Stimulated activated CD4-positive, alpha-beta T cell treated with anti-CD3 and anti-CD28 coated beads, Interleukin-12 subunit alpha, Interleukin-12 subunit beta, amount 100 ng/mL, for 4 hours (primary cell): ENCODE results near the gene KLHL5.
"Not testable (repeated sequence)": the region's sequence is repeated elsewhere in the genome, so short reads cannot be mapped to it uniquely, and the experiment has no call there.

ENCODE experiments used
- DNase-seq: peaks from one replicate; pipeline ENCODE4 v3.0.0-alpha.2; 2020

The KLHL5 gene

DNA sequence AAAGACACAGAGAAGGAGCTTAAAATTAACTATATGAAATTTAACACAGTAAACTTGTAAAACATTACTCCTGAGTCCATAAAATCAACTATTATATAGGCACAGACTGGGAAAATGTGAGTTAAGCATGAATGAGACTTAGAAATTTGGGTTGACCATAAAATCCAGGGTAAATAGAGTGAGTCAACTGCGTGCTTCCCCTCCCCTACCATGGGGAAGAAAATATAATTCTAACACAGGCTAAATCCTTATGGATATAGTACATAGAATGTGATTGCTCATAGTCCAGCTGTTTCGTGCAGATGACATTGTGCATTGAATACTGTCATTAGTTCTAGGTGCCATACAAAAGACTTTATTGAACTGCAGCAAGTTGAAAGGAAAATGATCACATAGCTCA, 42.2 kb downstream of the KLHL5 start:
- DNase-seq: no peak

DNA sequence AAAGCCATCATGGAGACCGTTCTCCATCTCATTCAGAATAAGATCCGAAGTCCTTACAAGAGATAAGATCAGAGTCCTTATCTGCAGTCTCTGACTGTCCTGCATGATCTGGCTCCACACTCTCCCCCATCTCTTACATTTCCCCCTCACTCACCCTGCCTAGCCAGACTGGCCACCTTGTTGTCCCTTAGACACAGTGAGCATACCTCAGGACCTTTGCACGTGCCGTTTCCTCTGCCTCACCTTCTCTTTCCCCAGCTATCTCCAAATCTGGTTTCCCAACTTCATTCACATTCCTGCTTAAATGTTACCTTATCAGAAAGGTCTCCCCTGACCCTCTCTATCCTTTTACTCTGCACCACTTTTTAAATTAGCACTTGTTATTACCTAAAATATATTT, 44.0 kb downstream of the KLHL5 start:
- DNase-seq: no peak

DNA sequence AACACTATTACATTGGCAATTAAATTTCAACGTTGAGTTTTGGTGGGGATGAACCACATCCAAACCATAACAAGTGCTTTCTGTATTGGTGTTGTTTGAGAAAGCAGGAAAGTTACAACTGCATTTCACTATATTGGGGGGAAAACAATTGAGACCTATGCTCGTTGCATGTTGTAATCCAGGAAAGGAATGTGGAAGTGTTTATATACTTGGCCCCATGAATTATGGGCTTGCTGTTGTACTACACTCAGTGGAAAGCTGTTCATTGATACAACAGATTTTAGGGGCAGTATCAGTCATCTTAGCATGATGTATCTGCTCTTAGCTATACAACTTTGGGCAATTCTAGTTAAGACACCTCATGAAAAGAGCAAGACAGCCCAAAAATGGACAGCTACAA, 52.4 kb downstream of the KLHL5 start:
- DNase-seq: no peak

DNA sequence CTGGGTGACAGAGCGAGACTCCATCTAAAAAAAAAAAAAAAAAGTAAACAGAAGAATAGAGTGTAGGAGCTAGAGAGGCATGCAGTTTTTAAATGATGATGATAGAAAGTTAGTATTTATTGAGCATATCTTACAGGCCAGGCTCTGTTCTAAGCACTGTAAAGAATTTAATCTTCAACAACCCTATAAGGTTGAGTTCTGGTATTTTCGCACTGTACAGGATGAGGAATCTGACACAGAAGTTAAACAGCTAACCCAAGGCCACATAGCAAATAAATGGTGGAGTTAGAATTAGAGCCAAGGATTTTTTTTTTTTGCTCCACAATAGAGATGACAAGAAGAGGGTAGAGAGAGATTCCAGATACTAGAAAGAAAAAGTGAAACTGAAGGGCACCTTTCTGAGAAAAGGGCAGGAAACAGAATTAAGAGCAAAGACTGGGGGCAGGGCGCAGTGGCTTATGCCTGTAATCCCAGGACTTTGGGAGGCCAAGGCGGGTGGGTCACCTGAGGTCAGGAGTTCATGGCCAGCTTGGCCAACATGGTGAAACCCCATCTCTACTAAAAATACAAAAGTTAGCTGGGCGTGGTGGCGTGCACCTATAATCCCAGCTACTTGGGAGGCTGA, 56.1 kb downstream of the KLHL5 start:
- no peak for DNase-seq

DNA sequence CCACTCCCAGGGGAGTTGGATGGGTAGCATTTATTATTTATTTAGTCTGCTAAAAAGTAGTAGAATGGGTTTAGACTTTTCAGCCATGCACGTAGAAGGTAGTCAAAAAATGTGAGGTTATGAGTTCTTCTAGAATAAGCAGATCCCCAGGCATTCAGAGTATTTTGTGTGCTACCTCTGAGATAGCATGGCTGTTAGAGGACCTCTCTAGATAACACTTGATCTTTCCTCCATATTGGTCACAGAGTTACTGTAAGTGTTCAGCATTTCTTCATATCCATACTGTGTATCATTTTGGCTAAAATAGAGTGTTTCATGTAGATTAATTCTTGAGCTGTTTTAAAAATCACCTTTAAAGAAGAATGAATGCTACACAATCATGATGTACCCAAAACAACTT, 58.4 kb downstream of the KLHL5 start:
- DNase-seq: no peak

- no peak for DNase-seq
These were observed 63.0 kb downstream of the KLHL5 start for GRCh38 chr4:39124885-39125599.

DNA sequence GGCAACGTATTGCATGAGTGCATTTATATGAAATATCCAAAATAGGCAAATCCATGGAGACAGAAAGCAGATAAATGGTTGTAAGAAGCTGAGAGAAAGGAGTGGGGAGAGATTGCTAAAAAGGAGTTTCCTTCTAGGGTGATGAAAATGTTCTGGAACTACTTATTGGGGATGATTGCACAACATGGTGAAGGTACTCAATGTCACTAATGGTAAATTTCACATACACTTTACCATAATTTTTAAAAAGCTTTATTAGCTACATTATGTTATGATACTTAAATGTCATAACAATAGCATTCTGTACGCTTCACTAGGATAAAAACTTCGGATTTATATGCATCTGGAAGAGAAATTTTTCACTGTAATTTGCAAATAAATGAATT, 63.6 kb downstream of the KLHL5 start:
- no peak for DNase-seq

GRCh38 chr4:39126256-39127095, 64.4 kb downstream of the KLHL5 start:
- no peak for DNase-seq

DNA sequence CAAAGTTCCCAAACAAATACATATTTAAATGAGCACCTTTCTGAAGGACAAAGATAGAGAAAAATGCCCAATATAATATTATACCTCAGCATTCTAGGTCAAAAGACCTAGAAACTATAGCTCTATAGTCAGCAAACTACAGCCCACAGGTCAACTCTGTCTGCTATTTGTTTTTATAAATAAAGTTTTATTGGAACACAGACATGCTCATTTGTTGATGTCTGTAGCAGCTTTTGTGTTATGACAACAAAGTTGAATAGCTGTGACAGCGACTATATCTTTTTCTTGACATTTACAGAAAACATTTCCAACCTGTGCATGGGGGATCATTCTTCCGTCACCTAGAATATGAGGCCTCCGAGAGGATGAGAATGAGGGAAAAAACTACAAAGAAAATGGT, 71.6 kb downstream of the KLHL5 start:
- DNase-seq: no peak

- no peak for DNase-seq
These were observed 72.8 kb downstream of the KLHL5 start for GRCh38 chr4:39134683-39135306.

DNA sequence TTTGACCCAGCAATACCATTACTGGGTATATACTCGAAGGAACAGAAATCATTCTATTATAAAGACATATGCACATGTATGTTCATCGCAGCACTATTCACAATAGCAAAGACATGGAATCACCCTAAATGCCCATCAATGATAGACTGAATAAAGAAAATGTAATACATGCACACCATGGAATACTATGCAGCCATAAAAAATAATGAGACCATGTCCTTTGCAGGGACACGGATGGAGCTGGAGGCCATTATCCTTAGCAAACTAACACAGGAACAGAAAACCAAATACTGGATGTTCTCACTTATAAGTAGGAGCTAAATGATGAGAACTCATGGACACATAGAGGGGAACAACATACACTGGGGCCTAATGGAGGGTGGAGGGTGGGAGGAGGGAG, 76.2 kb downstream of the KLHL5 start:
- DNase-seq: not testable (repeated sequence)

DNA sequence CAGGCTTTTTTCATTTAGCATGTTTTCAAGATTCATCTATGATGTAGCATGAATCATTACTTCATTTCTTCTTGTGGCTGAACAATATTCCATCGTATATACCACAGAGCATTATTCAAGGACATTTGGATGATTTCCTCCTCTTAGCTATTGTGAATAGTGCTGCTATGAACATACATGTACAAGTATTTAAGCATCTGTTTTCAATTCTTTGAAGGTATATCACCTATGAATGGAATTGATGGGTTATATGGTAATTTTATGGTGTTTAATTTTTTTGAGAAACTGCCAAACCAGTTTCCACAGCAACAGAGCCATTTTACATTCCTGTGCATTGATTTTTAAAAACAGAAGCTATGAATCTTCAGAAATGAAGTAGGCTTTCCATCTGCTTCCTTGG, 84.2 kb downstream of the KLHL5 start:
- DNase-seq: no peak

GRCh38 chr4:39154009-39154408, 92.0 kb downstream of the KLHL5 start:
- DNase-seq: no peak

- DNase-seq: no peak
These were observed 95.5 kb downstream of the KLHL5 start for GRCh38 chr4:39157520-39157919.

GRCh38 chr4:39166177-39166576, 104.1 kb downstream of the KLHL5 start:
- DNase-seq: no peak

DNA sequence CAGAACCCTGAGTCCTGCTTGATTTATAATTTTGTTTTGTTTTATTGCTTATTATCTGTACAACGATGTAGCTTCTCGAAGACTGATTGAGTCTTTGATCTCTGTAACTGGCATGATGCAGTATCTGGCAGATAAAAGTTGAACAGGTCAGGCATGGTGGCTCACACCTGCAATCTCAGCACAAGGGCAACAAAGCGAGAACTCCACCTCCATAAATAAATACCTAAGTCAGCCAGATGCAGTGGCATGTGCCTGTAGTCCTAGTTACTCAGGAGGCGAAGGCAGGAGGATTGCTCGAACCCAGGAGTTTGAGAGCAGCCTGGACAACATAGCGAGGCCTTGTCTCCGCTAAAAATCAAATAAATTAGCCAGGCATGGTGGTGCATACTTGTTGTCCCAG, 104.6 kb downstream of the KLHL5 start:
- DNase-seq: no peak

DNA sequence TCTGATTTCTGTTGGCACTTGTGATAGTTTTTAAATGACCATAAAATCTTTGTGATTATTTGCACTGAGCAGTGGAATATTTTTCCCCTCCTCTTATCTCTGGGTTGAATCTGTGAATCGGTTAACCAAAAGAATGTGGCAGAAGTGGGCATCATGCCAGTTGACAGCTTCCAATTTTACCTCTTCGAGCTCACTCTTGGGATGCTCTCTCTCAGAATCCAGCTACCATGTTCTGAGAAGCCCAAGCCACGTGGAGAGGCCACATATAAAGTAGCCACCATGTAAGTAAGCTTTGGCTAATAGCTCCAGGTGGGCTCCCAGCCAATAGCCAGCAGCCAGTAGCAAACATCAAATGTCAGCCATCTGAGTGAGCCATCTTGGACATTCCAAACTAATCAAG, 107.4 kb downstream of the KLHL5 start:
- DNase-seq: no peak

DNA sequence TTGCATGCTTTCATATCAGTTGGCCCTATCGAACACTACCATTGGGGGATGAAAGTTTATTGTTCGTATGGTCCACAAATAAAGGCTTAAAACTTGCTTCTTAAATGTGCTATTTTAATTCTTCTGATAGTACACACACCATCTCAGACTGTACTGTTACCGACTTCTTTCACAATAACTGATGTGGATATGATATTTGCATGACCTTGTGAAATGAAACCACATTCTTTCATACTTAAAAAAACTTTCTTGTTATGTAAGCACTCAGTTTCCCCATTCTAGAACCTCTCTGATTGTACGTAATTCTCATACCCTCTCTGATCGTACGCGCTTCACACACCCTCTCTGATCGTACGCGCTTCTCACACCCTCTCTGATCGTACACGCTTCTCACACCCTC, 108.3 kb downstream of the KLHL5 start:
- DNase-seq: no peak
